Vagina (tissue), 2 donors: ENCODE results near the gene PTPN12. TPM values are rescaled to one million over a fixed set of nuclear protein-coding genes. Genes with fewer than 3 reads are reported as not detected.
"Not testable (repeated sequence)": the region's sequence is repeated elsewhere in the genome, so short reads cannot be mapped to it uniquely, and the experiment has no call there.

ENCODE experiments used
- DNase-seq, 2 donors: peaks; one replicate each; pipeline ENCODE4 v3.0.0-alpha.2; 2017; ENCODE audit errors: extremely low spot score in 2 of 2
- H3K27ac ChIP-seq: fragments of 200-600 bp; sonication (generic); one replicate; pipeline ENCODE4 v1.5.1; 2019
- H3K27me3 ChIP-seq: fragments of 200-600 bp; sonication (generic); one replicate; pipeline ENCODE4 v1.5.1; 2019
- H3K36me3 ChIP-seq, 2 donors: fragments of 200-600 bp; sonication (generic); one replicate each; pipeline ENCODE4 v1.5.1; 2017 to 2019
- H3K4me1 ChIP-seq: fragments of 200-600 bp; sonication (generic); one replicate; pipeline ENCODE4 v1.5.1; 2019
- H3K4me3 ChIP-seq, 2 donors: fragments of 200-600 bp; sonication (generic); 1 replicate in 1 of 2; 2 replicates in 1 of 2; pipeline ENCODE4 v1.5.1; 2016 to 2019
- H3K9me3 ChIP-seq: fragments of 200-600 bp; sonication (generic); one replicate; pipeline ENCODE4 v1.5.1; 2019
- CTCF ChIP-seq, 3 experiments: fragments of 450-650 bp in 2 of 3; fragments of 200-600 bp in 1 of 3; sonication (generic) in 1 of 3; IDR thresholded peaks; one replicate each; pipeline ENCODE4 v1.5.1; 2017 to 2019; ENCODE audit warnings: antibody characterized with exemption in 3 of 3, mild to moderate bottlenecking in 2 of 3, moderate library complexity in 2 of 3
- POLR2A ChIP-seq, 2 donors: fragments of 450-650 bp; IDR thresholded peaks; one replicate each; pipeline ENCODE4 v1.6.1; 2017; ENCODE audit warnings: antibody characterized with exemption in 2 of 2, mild to moderate bottlenecking in 2 of 2, moderate library complexity in 2 of 2
- POLR2AphosphoS5 ChIP-seq, 2 donors: sonication (generic); formaldehyde crosslinking; IDR thresholded peaks; one replicate each; pipeline ENCODE4 v1.9.0; 2017; ENCODE audit warnings: antibody characterized with exemption in 2 of 2, mild to moderate bottlenecking in 2 of 2, low read depth in 1 of 2; ENCODE audit not compliant: insufficient read depth in 1 of 2
- intact Hi-C: fragments of 100-400 bp; cut with DNase I; formaldehyde crosslinking; loops from one replicate; pipeline ENCODE4 v1.15.1; 2023
- total RNA-seq: library from RNA; depleted of rRNA; stranded (reverse); fragments of >200 nt; gene quantifications from one replicate; pipeline ENCODE4 v1.2.3, GENCODE V29; 2016

PTPN12 gene
- total RNA-seq, 1 donor from 2014 or later: 106 TPM

GRCh38 chr7:77538281-77539212 lies 1.5 kb downstream of the PTPN12 start:
- Histone ChIP-seq H3K4me1 (peaks cover 49% of the 10 kb centered on the region), H3K27me3 (no peaks in the 10 kb centered on the region)
- intact Hi-C loops: loop anchor here (10.0 kb wide), 1 partner anchor 124 kb away; the partner anchor contains the start of gene GSAP

GRCh38 chr7:77540402-77540822 lies 3.3 kb downstream of the PTPN12 start:
- Histone ChIP-seq H3K4me1 (peaks cover 59% of the 10 kb centered on the region), H3K4me3 (no peak overlapping the region)
- DNase-seq: no peak

More at GRCh38 chr7:77538281-77539212, 1.5 kb downstream of the PTPN12 start:
- Histone ChIP-seq H3K9me3 (no peaks in the 10 kb centered on the region), H3K27ac (peak overlapping the region; percentile 89), H3K4me3 (peak overlapping the region; percentile 72 to 79), H3K36me3 (no peaks in the 10 kb centered on the region)
- TF ChIP-seq CTCF (IDR thresholded peaks at IDR 0.05) (no peak), POLR2AphosphoS5 (IDR thresholded peaks at IDR 0.05; ENCODE audit: insufficient read depth in 1 of 2, low read depth in 1 of 2) (peak; percentile 41 to 80), POLR2A (IDR thresholded peaks at IDR 0.05) (no peak)
- peak in 1 of 2 donors; percentile 96 for DNase-seq

GRCh38 chr7:77540993-77541392 lies 3.9 kb downstream of the PTPN12 start:
- H3K36me3 ChIP-seq, DNase-seq, H3K27ac ChIP-seq, H3K4me3 ChIP-seq, H3K9me3 ChIP-seq, intact Hi-C loops, H3K27me3 ChIP-seq: not testable (repeated sequence)
- H3K4me1 ChIP-seq: peaks cover 57% of the 10 kb centered on the region

More at GRCh38 chr7:77540402-77540822, 3.3 kb downstream of the PTPN12 start:
- no peaks in the 10 kb centered on the region for H3K9me3 ChIP-seq
- TF ChIP-seq CTCF (IDR thresholded peaks at IDR 0.05) (no peak), POLR2AphosphoS5 (IDR thresholded peaks at IDR 0.05; ENCODE audit: insufficient read depth in 1 of 2, low read depth in 1 of 2) (no peak), POLR2A (IDR thresholded peaks at IDR 0.05) (no peak)
- no peaks in the 10 kb centered on the region for H3K27me3 ChIP-seq
- no peaks in the 10 kb centered on the region for H3K36me3 ChIP-seq
- intact Hi-C loops: no loop called here
- H3K27ac ChIP-seq: no peak overlapping the region

GRCh38 chr7:77542409-77542808 lies 5.3 kb downstream of the PTPN12 start:
- no peak for DNase-seq
- no peak overlapping the region for H3K27ac ChIP-seq

GRCh38 chr7:77542895-77543294 lies 5.8 kb downstream of the PTPN12 start:
- intact Hi-C loops: no loop called here
- Histone ChIP-seq H3K4me3 (no peak overlapping the region), H3K27me3 (no peaks in the 10 kb centered on the region), H3K4me1 (peaks cover 67% of the 10 kb centered on the region), H3K36me3 (no peaks in the 10 kb centered on the region), H3K9me3 (no peaks in the 10 kb centered on the region), H3K27ac (no peak overlapping the region)
- TF ChIP-seq CTCF (IDR thresholded peaks at IDR 0.05) (no peak), POLR2AphosphoS5 (IDR thresholded peaks at IDR 0.05; ENCODE audit: insufficient read depth in 1 of 2, low read depth in 1 of 2) (peak in 1 of 2 donors; percentile 56), POLR2A (IDR thresholded peaks at IDR 0.05) (no peak)
- no peak for DNase-seq

More at GRCh38 chr7:77542409-77542808, 5.3 kb downstream of the PTPN12 start:
- Histone ChIP-seq H3K9me3 (no peaks in the 10 kb centered on the region), H3K4me1 (peaks cover 64% of the 10 kb centered on the region), H3K27me3 (no peaks in the 10 kb centered on the region), H3K4me3 (no peak overlapping the region), H3K36me3 (no peaks in the 10 kb centered on the region)
- intact Hi-C loops: no loop called here
- TF ChIP-seq CTCF (IDR thresholded peaks at IDR 0.05) (no peak), POLR2A (IDR thresholded peaks at IDR 0.05) (no peak), POLR2AphosphoS5 (IDR thresholded peaks at IDR 0.05; ENCODE audit: insufficient read depth in 1 of 2, low read depth in 1 of 2) (no peak)
